DOHH2 (cell line): ENCODE results near the gene TTN.
A peak's percentile ranks its signal among the peaks of the same experiment; 100 is the strongest.

Experiments used
- H3F3A ChIP-seq: fragments of 200-600 bp; sonication (generic), shearing (Covaris generic); 2 replicates; pipeline ENCODE4 v1.6.0; 2016; ENCODE audit warnings: antibody characterized with exemption, mild to moderate bottlenecking; ENCODE audit not compliant: control insufficient read depth, insufficient read depth
- H3K27ac ChIP-seq: fragments of 200-600 bp; sonication (generic); 2 replicates; pipeline ENCODE4 v1.5.1; 2014; ENCODE audit warnings: low read depth, mild to moderate bottlenecking, low read length, moderate library complexity
- H3K27me3 ChIP-seq: fragments of 200-600 bp; sonication (generic); 2 replicates; pipeline ENCODE4 v1.6.1; 2014; ENCODE audit warnings: mild to moderate bottlenecking, low read length, mixed read lengths; ENCODE audit not compliant: control insufficient read depth
- H3K36me3 ChIP-seq: fragments of 200-600 bp; sonication (generic); 2 replicates; pipeline ENCODE4 v1.6.1; 2014; ENCODE audit warnings: mild to moderate bottlenecking, low read length, moderate library complexity, mixed read lengths; ENCODE audit not compliant: control insufficient read depth
- H3K4me1 ChIP-seq: fragments of 200-600 bp; sonication (generic); 2 replicates; pipeline ENCODE4 v1.6.1; 2014; ENCODE audit warnings: mild to moderate bottlenecking, low read length, mixed read lengths; ENCODE audit not compliant: control insufficient read depth
- H3K4me2 ChIP-seq: fragments of 200-600 bp; sonication (generic); 2 replicates; pipeline ENCODE4 v1.6.0; 2014; ENCODE audit warnings: mild to moderate bottlenecking, low read length, moderate library complexity
- H3K4me3 ChIP-seq: fragments of 200-600 bp; sonication (generic); 2 replicates; pipeline ENCODE4 v1.5.1; 2014; ENCODE audit warnings: mild to moderate bottlenecking, low read length, mixed read lengths
- H3K79me2 ChIP-seq: fragments of 200-600 bp; sonication (generic); 2 replicates; pipeline ENCODE4 v1.6.1; 2014; ENCODE audit warnings: mild to moderate bottlenecking, low read length, mixed read lengths; ENCODE audit not compliant: control insufficient read depth
- H3K9me2 ChIP-seq: fragments of 200-600 bp; sonication (generic); replicated peaks from 2 replicates; pipeline ENCODE4 v1.6.1; 2014; ENCODE audit warnings: mild to moderate bottlenecking, low read length, mixed read lengths; ENCODE audit not compliant: control insufficient read depth
- H3K9me3 ChIP-seq: fragments of 200-600 bp; sonication (generic); 2 replicates; pipeline ENCODE4 v1.6.1; 2014; ENCODE audit warnings: antibody characterized with exemption, low read length, mixed read lengths; ENCODE audit not compliant: control insufficient read depth, insufficient read depth
- H4K20me1 ChIP-seq: fragments of 200-600 bp; sonication (generic); 2 replicates; pipeline ENCODE4 v1.6.0; 2014; ENCODE audit warnings: low read depth, mild to moderate bottlenecking, antibody characterized with exemption, low read length, moderate library complexity; ENCODE audit not compliant: control insufficient read depth, insufficient read depth
- CTCF ChIP-seq: fragments of 200-600 bp; sonication (generic); IDR thresholded peaks from one replicate; pipeline ENCODE4 v1.5.1; 2014; ENCODE audit warnings: antibody characterized with exemption, mild to moderate bottlenecking, low read depth, low read length; ENCODE audit not compliant: poor library complexity, severe bottlenecking
- EZH2phosphoT487 ChIP-seq: fragments of 200-600 bp; sonication (generic); IDR thresholded peaks from 2 replicates; pipeline ENCODE4 v1.6.1; 2017; ENCODE audit warnings: borderline replicate concordance, mild to moderate bottlenecking, antibody characterized with exemption, low read length, moderate library complexity, mixed read lengths

TTN gene

DNA sequence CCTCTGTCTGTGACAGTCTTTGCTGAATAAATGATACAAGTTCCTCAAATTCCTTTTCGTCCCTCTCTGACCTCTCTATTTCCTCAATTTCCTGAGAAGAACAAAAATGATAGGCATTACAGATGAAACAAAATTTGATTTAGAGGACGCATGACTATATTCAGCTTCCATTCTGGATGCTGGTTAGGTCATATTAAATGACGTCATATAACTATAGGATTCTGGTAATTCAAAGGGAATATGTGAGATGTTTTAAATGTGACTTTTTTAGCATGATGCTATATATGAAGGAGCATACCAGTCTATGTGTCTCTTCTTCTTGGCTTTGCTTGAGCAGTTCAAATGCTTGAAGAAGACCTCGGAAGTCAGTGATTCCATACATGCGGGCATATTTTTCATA is 102.3 kb downstream of the TTN start:
- no peaks in the 10 kb centered on the region for H3K4me1 ChIP-seq
- H3K4me3 ChIP-seq, result no peak overlapping the region
- H3K9me3 ChIP-seq, result no peaks in the 10 kb centered on the region

GRCh38 chr2:178702361-178702760 is 104.9 kb downstream of the TTN start:
- Histone ChIP-seq H4K20me1 (no peaks in the 10 kb centered on the region), H3K4me1 (no peaks in the 10 kb centered on the region), H3K4me3 (no peak overlapping the region), H3K36me3 (no peaks in the 10 kb centered on the region), H3K4me2 (no peak overlapping the region), H3F3A (no peaks in the 10 kb centered on the region), H3K27me3 (no peaks in the 10 kb centered on the region), H3K27ac (no peak overlapping the region), H3K79me2 (no peaks in the 10 kb centered on the region), H3K9me3 (no peaks in the 10 kb centered on the region), H3K9me2 (no peaks in the 10 kb centered on the region)
- no peak for TF ChIP-seq EZH2phosphoT487
- TF ChIP-seq CTCF, result no peak

More for the DNA sequence above, 102.3 kb downstream of the TTN start:
- no peaks in the 10 kb centered on the region for H3K27me3 ChIP-seq
- no peak overlapping the region for H3K4me2 ChIP-seq
- no peaks in the 10 kb centered on the region for H3F3A ChIP-seq
- TF ChIP-seq CTCF, result no peak
- TF ChIP-seq EZH2phosphoT487, result no peak
- H3K36me3 ChIP-seq, result no peaks in the 10 kb centered on the region
- H3K27ac ChIP-seq, result no peak overlapping the region
- no peaks in the 10 kb centered on the region for H3K79me2 ChIP-seq
- H4K20me1 ChIP-seq, result no peaks in the 10 kb centered on the region
- H3K9me2 ChIP-seq, result no peaks in the 10 kb centered on the region

- H3K4me1 ChIP-seq, result no peaks in the 10 kb centered on the region
- no peaks in the 10 kb centered on the region for H3F3A ChIP-seq
- no peaks in the 10 kb centered on the region for H3K79me2 ChIP-seq
- H3K4me2 ChIP-seq, result no peak overlapping the region
- no peaks in the 10 kb centered on the region for H3K36me3 ChIP-seq
- H3K9me2 ChIP-seq, result no peaks in the 10 kb centered on the region
- no peak overlapping the region for H3K27ac ChIP-seq
- H3K9me3 ChIP-seq, result no peaks in the 10 kb centered on the region
- TF ChIP-seq CTCF, result peak; percentile 73
- TF ChIP-seq EZH2phosphoT487, result no peak
- H4K20me1 ChIP-seq, result no peaks in the 10 kb centered on the region
- no peak overlapping the region for H3K4me3 ChIP-seq
- H3K27me3 ChIP-seq, result no peaks in the 10 kb centered on the region
Measured at GRCh38 chr2:178700922-178701342, 106.3 kb downstream of the TTN start.

DNA sequence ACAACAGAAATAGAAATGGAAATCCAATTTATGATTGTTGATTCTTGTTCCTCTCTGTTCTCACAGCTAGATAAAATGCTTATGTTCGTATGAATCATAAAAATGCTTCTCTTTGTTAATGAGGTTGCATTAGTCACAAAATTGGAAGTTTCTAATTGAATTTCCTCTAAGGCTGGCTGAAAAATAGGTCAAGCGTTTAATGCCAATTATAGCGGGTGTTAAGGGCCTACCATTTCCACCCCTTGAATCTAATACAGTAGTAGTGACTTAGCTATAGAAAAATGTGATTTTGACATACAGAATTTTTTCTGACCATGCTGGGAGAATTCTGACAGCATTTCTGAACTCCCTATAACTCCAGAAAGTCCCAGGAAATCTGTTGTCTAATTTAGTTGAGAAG is 107.1 kb downstream of the TTN start:
- Histone ChIP-seq H3K36me3 (no peaks in the 10 kb centered on the region), H3K4me3 (no peak overlapping the region), H3K79me2 (no peaks in the 10 kb centered on the region), H3K4me1 (no peaks in the 10 kb centered on the region), H3K9me2 (no peaks in the 10 kb centered on the region), H3K27me3 (no peaks in the 10 kb centered on the region), H3K27ac (no peak overlapping the region), H3K4me2 (no peak overlapping the region), H3K9me3 (no peaks in the 10 kb centered on the region), H3F3A (no peaks in the 10 kb centered on the region), H4K20me1 (no peaks in the 10 kb centered on the region)
- no peak for TF ChIP-seq EZH2phosphoT487
- no peak for TF ChIP-seq CTCF
